Measurements from ENCODE around the gene ANKMY2. TPM values are rescaled to one million over a fixed set of nuclear protein-coding genes. Genes with fewer than 3 reads are reported as not detected.
A peak's percentile ranks its signal among the peaks of the same experiment; 100 is the strongest.

ANKMY2 gene
- total RNA-seq, 2 donors from 2014 or later: 37.7 to 73.4 TPM

GRCh38 chr7:16587790-16588189, 57.8 kb downstream of the ANKMY2 start:
- TF ChIP-seq CTCF (conservative IDR thresholded peaks at IDR 0.05): no peak
- Mint-ChIP-seq H3K4me3 (peak overlapping the region; percentile 24), H3K36me3 (ENCODE audit: low read depth) (peaks cover under 1% of the 10 kb centered on the region)

GRCh38 chr7:16587129-16587528, 58.4 kb downstream of the ANKMY2 start:
- Mint-ChIP-seq H3K9me3 (peaks cover 6% of the 10 kb centered on the region), H3K4me1 (peaks cover 23% of the 10 kb centered on the region), H3K27ac (no peak overlapping the region), H3K36me3 (ENCODE audit: low read depth) (no peaks in the 10 kb centered on the region), H3K27me3 (ENCODE audit: insufficient read depth) (peaks cover 5% of the 10 kb centered on the region), H3K4me3 (no peak overlapping the region)
- H3K27me3 ChIP-seq (ENCODE audit: control insufficient read depth, insufficient read depth, low read length, poor library complexity, severe bottlenecking): no peaks in the 10 kb centered on the region
- H3K27ac ChIP-seq (ENCODE audit: low read depth, low read length): no peak overlapping the region
- TF ChIP-seq CTCF (conservative IDR thresholded peaks at IDR 0.05): no peak
- DNase-seq: no peak
- H3K4me3 ChIP-seq (ENCODE audit: low read length): no peak overlapping the region
- H3K4me1 ChIP-seq (ENCODE audit: control insufficient read depth, insufficient read depth, low read length): peaks cover 5% of the 10 kb centered on the region
- no peaks in the 10 kb centered on the region for H3K36me3 ChIP-seq (ENCODE audit: control insufficient read depth, insufficient read depth, low read length)
- 92% methylated on average over 2 to 3 of the region's 3 CpGs for WGBS, 2 experiments (ENCODE audit: insufficient coverage in 1 of 2, insufficient read length in 1 of 2)
- no peaks in the 10 kb centered on the region for H3K9me3 ChIP-seq (ENCODE audit: control insufficient read depth, low read length)
- H3K9ac ChIP-seq (ENCODE audit: extremely low read depth, low read length, poor library complexity, severe bottlenecking): no peak overlapping the region

More at GRCh38 chr7:16587790-16588189, 57.8 kb downstream of the ANKMY2 start:
- peak overlapping the region; percentile 81 for H3K27ac Mint-ChIP-seq
- WGBS, 2 experiments (ENCODE audit: insufficient coverage in 1 of 2, insufficient read length in 1 of 2): 62 to 65% methylated on average over 2 to 6 of the region's 6 CpGs
- no peaks in the 10 kb centered on the region for H3K9me3 ChIP-seq (ENCODE audit: control insufficient read depth, low read length)
- H3K36me3 ChIP-seq (ENCODE audit: control insufficient read depth, insufficient read depth, low read length): no peaks in the 10 kb centered on the region
- peaks cover 5% of the 10 kb centered on the region for H3K27me3 Mint-ChIP-seq (ENCODE audit: insufficient read depth)
- DNase-seq: peak; percentile 73
- H3K4me1 Mint-ChIP-seq: peaks cover 23% of the 10 kb centered on the region
- no peak overlapping the region for H3K27ac ChIP-seq (ENCODE audit: low read depth, low read length)
- no peaks in the 10 kb centered on the region for H3K27me3 ChIP-seq (ENCODE audit: control insufficient read depth, insufficient read depth, low read length, poor library complexity, severe bottlenecking)
- H3K9me3 Mint-ChIP-seq: peaks cover 6% of the 10 kb centered on the region
- H3K4me3 ChIP-seq (ENCODE audit: low read length): no peak overlapping the region
- H3K4me1 ChIP-seq (ENCODE audit: control insufficient read depth, insufficient read depth, low read length): peaks cover 5% of the 10 kb centered on the region
- no peak overlapping the region for H3K9ac ChIP-seq (ENCODE audit: extremely low read depth, low read length, poor library complexity, severe bottlenecking)

GRCh38 chr7:16586081-16586874, 59.3 kb downstream of the ANKMY2 start:
- no peak overlapping the region for H3K4me3 ChIP-seq (ENCODE audit: low read length)
- Mint-ChIP-seq H3K4me1 (peaks cover 23% of the 10 kb centered on the region), H3K27me3 (ENCODE audit: insufficient read depth) (peaks cover 5% of the 10 kb centered on the region), H3K9me3 (peaks cover 6% of the 10 kb centered on the region), H3K4me3 (no peak overlapping the region), H3K27ac (no peak overlapping the region), H3K36me3 (ENCODE audit: low read depth) (no peaks in the 10 kb centered on the region)
- WGBS, 2 experiments (ENCODE audit: insufficient coverage in 1 of 2, insufficient read length in 1 of 2): 96% methylated on average over 23 to 38 of the region's 42 CpGs
- DNase-seq: no peak
- H3K27me3 ChIP-seq (ENCODE audit: control insufficient read depth, insufficient read depth, low read length, poor library complexity, severe bottlenecking): no peaks in the 10 kb centered on the region
- no peaks in the 10 kb centered on the region for H3K36me3 ChIP-seq (ENCODE audit: control insufficient read depth, insufficient read depth, low read length)
- peaks cover 5% of the 10 kb centered on the region for H3K4me1 ChIP-seq (ENCODE audit: control insufficient read depth, insufficient read depth, low read length)
- H3K9ac ChIP-seq (ENCODE audit: extremely low read depth, low read length, poor library complexity, severe bottlenecking): no peak overlapping the region
- no peaks in the 10 kb centered on the region for H3K9me3 ChIP-seq (ENCODE audit: control insufficient read depth, low read length)
- TF ChIP-seq CTCF (conservative IDR thresholded peaks at IDR 0.05): no peak
- H3K27ac ChIP-seq (ENCODE audit: low read depth, low read length): no peak overlapping the region

Data from endodermal cell (in vitro differentiated cells).